ENCODE data around the gene LIAS.
A peak's percentile ranks its signal among the peaks of the same experiment; 100 is the strongest.
"Not testable (repeated sequence)": the region's sequence is repeated elsewhere in the genome, so short reads cannot be mapped to it uniquely, and the experiment has no call there.

Gene LIAS

GRCh38 chr4:39458505-39459300 is at the start of gene LIAS, which contains the start of gene RPL9:
TSS of gene LIAS (plus strand) at chr4:39459056. CDS start at chr4:39459118, 62 bp downstream.
TSS of gene RPL9 (minus strand) at chr4:39458922. CDS start at chr4:39458439, 483 bp downstream.
- TF ChIP-seq CTCF (IDR thresholded peaks at IDR 0.05; ENCODE audit: low read depth, low read length) = no peak
- peak; percentile 99 for DNase-seq (ENCODE audit: extremely low read depth, low read depth)

GRCh38 chr4:39410415-39410814 is 48.4 kb upstream of the LIAS start:
- peak; percentile 38 for TF ChIP-seq CTCF (IDR thresholded peaks at IDR 0.05; ENCODE audit: low read depth, low read length)
- no peak for DNase-seq (ENCODE audit: extremely low read depth, low read depth)

GRCh38 chr4:39411561-39411960 is 47.3 kb upstream of the LIAS start:
- DNase-seq (ENCODE audit: extremely low read depth, low read depth) = not testable (repeated sequence)

- no peak for DNase-seq (ENCODE audit: extremely low read depth, low read depth)
- TF ChIP-seq CTCF (IDR thresholded peaks at IDR 0.05; ENCODE audit: low read depth, low read length) = no peak
Measured at GRCh38 chr4:39415678-39416283, 43.1 kb upstream of the LIAS start.

GRCh38 chr4:39422247-39422646 is 36.6 kb upstream of the LIAS start:
- DNase-seq (ENCODE audit: extremely low read depth, low read depth) = no peak
- TF ChIP-seq CTCF (IDR thresholded peaks at IDR 0.05; ENCODE audit: low read depth, low read length) = no peak

GRCh38 chr4:39425297-39425696 is 33.6 kb upstream of the LIAS start:
- not testable (repeated sequence) for DNase-seq (ENCODE audit: extremely low read depth, low read depth)

GRCh38 chr4:39426728-39427127 is 32.1 kb upstream of the LIAS start:
- no peak for TF ChIP-seq CTCF (IDR thresholded peaks at IDR 0.05; ENCODE audit: low read depth, low read length)
- no peak for DNase-seq (ENCODE audit: extremely low read depth, low read depth)

- DNase-seq (ENCODE audit: extremely low read depth, low read depth) = no peak
- TF ChIP-seq CTCF (IDR thresholded peaks at IDR 0.05; ENCODE audit: low read depth, low read length) = no peak
Measured at GRCh38 chr4:39427520-39428114, 31.2 kb upstream of the LIAS start.

Data from AG09319 (cell line).